Measurements from ENCODE around the gene SUB1.
A peak's percentile ranks its signal among the peaks of the same experiment; 100 is the strongest.
"Not testable (repeated sequence)": the region's sequence is repeated elsewhere in the genome, so short reads cannot be mapped to it uniquely, and the experiment has no call there.

SUB1 gene

DNA sequence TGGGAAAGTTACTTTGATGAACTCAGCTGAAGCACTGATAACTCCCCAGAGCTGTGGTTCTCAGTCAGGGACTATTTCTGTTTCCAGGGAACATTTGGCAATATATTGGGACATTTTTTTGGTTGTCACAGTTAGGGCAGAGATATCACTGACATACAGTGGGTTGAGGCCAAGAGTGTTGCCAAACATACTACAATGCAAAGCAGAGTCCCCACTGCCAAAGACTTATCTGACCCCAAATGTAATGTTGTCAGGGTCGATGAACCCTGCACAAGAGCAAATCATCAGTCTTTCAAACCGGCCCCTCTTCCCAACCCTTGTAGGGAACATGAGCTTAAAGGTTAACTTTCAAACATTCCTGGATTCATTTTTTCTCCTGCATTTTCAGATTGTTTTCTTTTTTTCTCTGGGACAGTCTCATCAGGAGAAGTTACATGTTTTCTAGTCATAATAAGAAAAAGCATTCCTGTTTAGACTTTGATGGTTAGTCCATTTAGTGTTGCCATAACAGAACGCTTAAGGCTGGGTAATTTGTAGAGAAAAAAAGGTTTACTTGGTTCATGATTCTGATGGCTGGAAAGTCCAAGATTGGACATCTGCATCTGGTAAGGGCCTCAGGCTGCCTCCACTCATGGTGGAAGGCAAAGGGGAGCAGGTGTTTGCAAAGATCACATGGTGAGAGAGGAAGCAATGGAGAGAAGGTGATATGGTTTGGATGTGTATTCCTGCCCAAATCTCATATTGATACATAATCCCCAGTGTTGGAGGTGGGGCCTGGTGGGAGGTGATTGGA lies 18.8 kb upstream of the SUB1 start:
- DNase-seq: no peak

DNA sequence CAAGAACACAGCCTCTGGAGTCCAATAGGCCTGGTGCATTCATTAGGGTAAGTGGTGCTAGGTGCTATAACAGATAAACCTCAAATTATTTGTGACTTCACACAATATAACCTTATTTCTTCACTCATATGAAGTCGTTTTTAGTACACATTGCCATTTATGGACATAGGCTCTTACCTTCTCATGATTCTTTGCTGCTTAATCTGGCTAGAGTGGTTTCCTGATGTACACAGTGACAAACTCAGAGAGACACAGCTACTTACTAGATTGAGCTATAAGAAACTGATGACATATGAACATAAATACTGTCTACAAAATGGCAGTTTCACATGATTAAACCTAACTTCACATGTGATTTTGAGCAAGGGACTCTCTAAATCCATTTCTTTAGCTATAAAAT lies 14.2 kb upstream of the SUB1 start:
- no peak for DNase-seq

DNA sequence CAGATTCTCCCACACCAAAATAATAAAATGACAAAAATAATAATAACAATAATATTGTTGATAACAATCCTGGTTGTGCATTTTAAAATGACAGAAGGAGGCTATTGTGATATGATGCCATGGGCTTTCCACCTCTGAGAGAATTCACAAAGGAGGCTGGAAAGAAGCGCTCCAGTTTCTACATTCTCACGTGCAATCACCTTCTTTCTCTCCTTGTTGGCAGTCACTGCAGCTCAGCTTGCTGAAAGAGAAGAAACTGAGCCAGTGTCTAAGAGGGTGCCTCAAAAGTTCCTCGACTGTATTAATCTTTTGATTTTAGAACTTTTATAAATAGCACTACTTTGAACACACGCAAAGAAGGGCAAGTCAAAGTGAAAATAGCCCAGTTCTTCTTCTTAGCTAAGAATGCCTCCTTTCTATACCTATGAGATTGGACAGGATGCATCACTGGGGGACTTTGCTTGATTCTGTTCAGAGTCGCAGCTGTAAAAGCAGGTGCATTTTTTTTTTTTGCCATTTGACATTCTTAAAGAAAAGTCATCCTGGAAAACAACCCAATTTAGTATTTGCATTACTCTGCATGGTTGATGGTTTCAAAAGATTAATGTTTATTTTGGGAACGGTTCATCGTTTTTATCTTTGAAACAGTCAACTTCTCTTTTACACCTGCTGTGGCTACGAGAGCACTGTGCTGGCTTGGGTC lies 12.4 kb upstream of the SUB1 start:
- DNase-seq: no peak

DNA sequence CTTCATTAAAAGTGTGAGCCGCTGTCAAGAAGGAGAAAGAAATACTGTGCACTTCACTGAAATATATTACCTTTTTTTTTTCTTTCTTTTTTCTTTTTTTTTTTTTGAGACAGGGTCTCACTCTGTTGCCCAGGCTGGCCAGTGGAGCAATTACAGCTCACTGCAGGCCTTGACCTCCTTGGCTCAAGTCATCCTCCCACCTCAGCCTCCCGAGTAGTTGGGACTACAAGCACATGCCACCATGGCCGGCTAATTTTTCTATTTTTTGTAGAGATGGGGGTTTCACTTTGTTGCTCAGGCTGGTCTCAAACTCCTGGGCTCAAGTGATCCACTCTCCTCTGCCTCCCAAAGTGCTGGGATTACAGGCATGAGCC lies 11.9 kb upstream of the SUB1 start:
- DNase-seq: not testable (repeated sequence)

DNA sequence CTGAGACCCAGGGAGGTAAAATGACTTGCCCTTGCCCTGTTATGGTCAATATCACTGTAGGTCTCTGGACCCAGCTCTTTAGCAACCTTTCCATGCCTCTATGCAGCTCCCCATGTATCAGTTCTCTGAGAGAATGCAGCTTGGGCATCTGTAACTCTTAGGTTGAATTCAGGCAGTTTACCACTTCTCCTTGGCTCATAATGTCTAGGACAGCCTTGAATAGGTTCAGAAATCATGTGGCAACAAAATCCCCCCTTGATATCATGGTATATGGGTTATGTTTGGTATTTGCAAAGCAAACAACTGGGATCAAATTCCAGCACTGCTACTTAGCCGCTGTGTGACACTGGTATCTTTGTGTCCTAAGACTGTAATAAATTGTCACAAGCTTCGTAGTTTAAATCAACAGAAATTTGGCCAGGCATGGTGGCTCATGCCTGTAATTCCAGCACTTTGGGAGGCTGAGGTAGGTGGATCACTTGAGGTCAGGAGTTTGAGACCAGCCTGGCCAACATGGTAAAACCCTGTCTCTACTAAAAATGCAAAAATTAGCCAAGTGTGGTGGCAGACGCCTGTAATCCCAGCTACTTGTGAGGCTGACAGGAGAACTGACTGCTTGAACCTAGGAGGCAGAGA lies 10.7 kb upstream of the SUB1 start:
- DNase-seq: no peak

DNA sequence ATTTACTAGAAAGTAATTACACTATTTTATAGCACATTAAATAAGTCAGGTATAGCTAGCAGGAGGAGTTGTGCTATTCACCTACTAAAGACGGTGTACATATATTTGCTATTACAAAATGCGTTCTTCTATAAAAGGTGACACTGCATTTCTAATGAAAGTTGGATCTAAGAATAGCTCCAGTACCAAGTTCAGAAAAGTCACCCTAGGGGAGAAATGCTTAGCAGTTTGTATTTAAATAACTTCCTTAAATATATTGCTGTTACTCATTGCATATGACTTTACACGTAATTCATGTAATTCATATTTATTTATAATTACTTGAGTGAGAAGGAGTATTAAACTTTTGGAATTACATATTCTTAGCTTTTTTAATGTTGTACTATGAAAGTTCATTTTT lies 7.0 kb upstream of the SUB1 start:
- no peak for DNase-seq

DNA sequence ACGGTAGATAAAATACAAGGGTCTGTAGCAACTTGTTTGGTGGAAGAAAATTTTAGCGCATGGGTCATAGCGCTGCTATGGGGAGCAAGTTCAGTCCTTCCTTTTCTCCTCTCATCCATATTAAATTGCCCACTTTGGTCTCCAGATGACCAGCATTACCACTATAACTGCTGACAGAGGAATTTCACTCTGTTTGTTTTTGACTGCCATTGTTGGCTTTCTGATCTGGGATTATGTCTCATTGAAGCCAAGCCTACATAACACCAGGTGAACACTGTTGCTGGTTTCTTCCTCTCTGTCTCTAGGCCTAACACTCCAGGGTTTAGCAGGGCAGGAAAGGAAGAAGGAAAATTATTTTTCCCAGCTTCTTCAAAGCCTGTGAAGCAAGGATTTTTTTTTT lies 6.6 kb upstream of the SUB1 start:
- DNase-seq: no peak

DNA sequence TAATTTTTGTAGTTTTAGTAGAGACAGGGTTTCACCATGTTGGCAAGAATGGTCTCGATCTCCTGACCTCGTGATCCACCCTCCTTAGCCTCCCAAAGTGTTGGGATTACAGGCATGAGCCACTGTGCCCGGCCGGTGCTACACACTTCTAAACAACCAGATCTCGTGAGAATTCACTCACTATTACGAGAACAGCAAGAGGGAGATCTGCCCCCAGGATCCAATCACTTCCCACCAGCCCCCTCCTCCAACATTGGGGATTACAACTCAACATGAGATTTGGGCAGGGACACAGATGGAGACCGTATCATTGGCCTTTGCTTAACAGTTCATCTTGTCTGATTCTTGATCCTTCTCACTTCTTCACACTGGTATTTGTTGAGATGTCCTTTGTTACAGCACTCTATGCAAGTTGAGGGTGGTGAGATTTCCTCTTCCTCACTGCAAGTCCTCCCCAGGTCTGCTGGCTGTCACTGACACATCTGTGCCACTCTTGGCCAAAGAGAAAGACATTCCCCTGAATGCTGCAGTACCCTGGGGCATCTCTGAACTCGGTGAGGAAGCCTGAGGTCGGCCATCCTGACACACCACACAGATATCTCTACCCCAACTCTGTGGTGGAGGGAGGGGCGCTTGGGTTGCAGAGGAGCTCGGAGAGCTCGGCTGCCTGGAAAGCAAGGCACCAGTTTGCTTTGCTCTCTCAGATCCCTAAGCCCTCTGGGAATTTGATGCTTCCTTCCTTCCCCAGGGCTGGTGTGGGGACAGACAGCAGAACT lies 4.2 kb upstream of the SUB1 start:
- no peak for DNase-seq

DNA sequence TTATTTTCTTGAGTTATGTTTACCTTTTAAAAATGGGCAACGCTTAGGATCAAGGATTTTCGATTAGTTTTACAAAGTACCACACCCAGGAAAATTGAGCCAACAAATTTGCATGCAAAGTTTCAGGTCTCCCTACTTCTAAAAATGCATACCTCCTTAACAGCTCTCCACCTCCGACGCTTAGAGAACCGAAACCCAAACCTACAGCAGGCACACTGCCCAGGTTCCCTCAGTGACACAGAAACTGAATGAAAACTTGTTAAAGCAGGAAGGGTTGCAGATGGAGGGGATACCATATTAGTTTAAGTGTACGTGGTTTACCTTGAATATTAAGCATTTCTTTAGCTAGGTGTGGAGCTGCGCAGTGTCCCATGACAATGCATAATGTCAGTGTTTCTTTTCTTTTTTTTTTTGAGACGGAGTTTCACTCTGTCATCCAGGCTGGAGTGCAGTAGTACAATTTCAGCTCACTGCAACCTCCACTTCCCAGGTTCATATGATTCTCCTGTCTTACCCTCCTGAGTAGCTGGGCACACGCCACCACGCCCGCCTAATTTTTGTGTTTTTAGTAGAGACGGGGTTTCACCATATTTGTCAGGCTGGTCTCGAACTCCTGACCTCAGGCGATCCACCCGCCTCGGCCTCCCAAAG lies 1.6 kb upstream of the SUB1 start:
- no peak for DNase-seq

DNA sequence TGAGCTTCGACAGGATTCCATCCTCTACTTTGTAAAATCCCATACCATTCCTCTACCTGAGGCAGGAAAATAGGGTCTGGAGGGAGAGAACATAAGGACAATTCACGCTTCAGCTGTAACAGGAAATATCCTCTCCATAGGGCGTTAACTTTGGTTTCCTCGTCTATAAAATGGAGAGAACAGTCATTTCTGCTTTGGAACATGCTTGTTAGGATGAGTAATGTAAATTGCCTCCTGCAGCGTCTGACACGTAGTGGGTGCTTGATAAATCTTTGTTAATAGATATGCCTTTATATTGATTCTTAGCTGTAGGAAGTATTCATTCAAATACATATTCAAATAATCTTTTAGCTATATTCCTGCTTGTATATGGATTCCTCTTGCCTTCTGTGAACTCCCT lies 711 bp upstream of the SUB1 start:
- no peak for DNase-seq

DNA sequence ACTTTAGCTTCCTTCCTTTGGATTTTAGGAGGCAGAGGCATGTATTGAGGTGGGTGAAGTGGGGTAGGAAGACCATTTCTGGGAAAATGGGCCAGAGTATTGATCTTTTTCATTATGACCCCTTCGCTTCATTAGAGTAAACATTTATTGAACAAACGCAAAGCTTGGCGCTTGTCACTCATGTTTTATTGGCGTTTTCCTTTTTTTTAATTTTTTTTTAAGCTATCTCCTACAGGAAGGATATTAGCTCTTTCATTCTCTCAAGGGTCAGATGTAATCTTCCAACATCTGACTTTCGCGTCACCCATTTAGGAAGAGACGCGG lies 273 bp upstream of the SUB1 start:
- no peak for DNase-seq

DNA sequence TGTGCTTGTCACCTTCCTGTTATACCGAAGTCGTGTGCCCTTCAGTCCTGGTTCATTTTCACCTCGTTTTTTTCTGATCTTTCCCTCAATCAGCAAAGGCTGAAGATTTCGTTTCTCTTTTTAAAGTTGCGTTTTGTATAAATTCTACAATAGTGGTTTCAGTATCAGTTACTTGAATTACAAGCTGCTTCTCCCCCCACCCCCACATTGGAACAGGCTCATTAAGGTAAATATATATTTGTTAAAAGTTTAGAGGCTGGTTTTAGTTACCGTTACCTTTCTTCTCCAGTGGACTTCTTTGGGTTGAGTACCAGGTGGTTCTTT lies 881 bp downstream of the SUB1 start:
- no peak for DNase-seq

DNA sequence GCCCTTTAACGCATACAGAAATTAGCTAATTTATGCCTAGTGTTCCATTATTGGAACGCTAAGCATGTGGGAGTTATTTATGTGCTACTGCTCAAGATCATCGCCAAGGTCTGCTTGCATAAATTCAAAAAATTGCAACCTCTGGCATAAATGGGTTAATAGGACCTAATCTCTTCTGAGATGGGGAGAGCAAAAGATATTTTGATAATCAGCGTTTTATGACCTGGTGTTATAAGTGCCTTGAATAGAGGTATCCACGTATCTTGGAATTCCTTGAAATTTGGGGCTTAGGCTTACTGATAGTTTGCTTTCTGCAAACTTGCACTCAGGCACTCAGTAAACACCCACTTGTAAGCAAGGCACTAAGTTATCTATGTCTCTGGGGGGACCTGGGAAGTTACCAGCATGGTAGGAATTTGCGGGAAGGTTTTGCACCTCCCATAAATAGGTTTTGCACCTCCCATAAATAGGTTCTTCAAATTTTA lies 1.8 kb downstream of the SUB1 start:
- no peak for DNase-seq

DNA sequence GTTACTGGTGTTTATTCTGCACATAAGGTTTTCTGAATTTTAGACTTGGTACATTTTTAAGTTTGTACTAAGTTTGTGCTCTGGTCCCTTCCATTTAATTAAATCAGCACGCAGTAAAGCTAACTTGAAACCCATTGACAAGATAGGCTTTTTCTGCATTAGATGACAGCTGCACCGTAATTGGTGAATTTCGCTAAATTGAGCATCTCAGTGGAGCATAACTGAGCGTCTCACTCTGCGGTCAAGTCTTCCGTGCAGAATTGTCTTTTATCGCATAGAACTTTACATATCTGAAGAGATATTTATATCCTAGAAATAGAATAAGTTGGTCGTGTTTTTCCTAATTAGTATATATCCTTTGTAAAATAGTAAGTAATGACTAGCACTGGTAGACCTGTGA lies 4.1 kb downstream of the SUB1 start:
- DNase-seq: no peak

DNA sequence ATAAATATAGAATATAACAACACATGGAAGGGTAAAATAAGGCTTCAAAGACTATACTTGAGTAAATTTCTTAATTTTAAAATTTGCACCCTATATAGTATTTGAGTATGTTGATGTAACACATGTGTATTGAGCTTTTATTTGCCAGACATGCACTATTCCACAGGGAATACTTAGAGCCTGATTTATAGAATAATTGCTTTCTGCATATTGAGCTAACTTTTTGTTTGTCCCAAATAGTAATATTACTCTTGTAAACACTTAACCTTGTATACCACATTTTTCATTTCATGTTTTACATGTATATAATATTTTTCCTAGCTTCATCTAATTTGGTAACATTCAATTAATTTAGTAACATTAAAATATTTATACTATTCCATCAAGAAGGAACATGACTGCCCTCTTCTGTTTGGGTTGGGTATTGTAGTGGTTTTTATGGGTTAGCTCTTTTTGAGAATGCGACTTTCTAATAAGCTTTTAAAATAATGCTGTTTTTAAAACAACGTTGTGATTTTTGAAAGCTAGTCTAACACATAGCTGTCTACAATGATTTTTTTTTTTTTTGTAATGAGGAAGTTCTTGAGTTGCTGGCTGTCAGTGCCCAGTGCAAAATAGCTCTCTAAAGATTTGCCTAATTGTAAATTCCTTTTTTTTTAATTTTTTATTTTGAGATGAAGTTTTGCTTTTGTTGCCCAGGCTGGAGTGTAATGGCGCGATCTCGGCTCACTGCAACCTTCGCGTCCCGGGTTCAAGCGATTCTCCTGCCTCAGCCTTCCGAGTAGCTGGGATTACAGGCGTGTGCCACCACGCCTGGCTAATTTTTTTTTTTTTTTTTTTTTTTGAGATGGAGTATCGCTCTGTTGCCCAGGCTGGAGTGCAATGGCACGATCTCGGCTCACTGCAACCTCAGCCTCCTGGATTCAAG lies 4.8 kb downstream of the SUB1 start:
- peak; percentile 37 for DNase-seq

DNA sequence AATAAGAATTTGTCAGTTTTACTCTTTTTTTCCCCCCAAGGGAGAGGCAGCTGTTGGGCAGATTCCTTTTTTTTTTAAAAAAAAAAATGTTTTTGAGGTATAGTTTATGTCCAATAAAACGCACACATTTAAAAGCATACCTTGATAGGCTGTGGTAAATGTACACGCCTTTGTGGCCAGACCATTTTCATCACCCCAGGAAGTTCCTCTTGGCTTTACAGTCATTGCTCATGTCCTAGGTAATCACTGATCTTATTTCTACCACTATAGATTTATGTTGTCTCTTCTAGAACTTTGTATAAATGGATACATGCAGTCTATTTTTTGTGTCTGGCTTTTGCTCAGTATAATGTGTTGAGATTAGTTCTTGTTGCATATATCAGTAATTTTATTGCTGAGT lies 9.8 kb downstream of the SUB1 start:
- no peak for DNase-seq

DNA sequence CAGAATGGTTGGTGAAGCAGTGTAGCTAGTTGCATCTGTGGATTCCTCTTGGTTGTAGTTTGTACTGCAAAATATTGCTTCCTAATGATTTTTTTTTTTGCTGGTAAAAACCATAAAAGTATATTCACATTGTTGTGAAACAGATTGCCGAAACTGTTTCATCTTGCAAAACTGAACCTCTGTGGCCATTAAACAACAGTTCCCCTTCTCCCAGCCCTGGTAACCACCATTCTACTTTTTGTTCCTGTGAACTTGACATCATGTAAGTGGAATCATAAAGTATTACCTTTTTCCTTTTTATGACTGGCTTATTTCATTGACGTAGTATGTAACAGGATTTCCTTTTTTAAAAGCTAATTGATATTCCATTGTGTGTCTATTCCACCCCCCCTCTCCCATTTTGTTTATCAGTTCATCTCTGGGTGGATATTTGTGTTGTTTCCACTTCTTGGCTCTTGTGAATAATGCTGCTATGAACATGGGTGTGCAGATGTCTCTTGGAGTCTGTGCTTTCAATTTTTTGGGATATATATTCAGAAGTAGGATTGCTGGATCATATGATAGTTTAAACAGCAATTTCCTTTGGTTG lies 11.8 kb downstream of the SUB1 start:
- no peak for DNase-seq

DNA sequence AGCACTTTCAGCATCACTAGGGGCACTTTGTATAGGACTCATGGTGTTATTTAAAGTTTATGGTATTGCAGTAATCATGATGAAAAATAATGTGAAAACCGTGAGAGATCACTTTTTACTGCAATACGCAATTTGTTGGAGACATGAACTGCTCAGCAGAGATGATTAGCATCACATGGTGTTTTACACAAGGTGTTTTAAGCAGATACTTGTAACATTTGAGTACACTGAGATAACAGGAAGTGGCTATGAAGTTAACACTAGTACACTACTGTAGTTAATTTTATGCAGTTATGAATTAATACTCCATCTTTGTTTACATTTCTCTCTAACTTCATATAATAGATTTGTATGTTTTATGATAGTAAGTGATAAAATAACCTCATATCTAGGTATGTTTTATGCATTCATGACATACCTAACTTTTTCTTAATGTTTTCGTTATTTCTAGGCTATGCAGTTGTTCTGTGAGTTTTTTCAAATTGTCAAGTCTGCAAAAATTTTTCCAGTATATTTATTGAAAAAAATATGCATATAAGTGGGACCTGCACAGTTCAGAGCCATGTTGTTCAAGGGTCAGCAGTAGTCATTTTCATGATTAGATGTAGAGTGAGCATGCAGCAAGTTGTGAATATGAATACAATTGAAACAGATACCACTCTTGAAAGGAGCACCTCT lies 13.0 kb downstream of the SUB1 start:
- DNase-seq: no peak

DNA sequence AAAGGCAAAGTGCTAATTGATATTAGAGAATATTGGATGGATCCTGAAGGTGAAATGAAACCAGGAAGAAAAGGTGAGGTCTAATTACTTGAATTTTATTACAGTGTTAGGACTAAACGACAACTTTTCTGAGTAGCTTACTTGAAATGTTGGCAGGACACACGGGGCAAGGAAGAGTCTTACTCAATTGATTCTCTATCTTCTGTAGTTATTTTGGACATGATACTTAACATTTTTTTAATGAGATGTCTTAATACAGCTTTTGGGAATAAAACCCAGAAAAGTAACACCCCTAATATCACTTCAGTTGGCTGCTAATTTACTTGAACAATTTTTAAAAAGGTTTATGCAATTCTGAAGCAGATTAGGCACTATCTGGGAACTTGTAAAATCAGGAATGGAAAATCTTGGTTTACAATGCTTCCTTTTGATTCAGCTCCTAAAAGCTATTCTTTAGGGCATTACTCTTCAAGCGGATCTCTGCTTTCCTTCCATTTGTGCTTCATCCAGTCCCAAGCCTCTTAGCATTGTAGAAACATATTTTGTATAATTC lies 13.7 kb downstream of the SUB1 start:
- DNase-seq: no peak

DNA sequence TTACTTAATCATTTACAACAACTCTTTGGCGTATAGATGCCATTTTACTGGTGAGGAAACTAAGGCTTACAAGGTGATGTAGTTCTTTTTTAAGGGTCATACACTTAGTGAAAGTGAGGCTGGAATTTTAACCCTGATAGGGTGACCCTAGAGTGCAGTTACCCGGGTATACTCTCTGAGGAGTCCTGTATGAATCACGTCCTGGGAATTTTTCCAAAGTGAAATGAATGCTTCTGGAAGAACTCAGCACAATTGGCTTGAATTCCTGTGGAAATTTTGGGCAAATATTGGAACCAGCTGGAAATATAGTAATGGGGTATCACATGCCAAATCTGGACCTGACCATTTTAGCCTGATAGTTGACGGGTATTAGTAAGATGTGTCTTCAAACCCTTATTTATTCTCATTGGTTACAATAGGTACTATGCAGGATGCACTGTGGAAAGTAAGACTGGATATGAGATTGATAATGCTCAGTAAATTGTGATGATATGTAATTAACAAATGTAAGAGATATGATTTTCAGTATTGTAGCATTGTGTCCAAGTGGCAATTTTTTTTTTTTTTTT lies 14.8 kb downstream of the SUB1 start:
- no peak for DNase-seq
